AG08395 (cell line): Measurements from ENCODE around the gene CKS1B.
"Not testable (repeated sequence)": the region's sequence is repeated elsewhere in the genome, so short reads cannot be mapped to it uniquely, and the experiment has no call there.

Source experiments
- DNase-seq: peaks from one replicate; pipeline ENCODE4 v3.0.0; 2012; ENCODE audit warnings: mixed read lengths, low spot score

CKS1B gene

GRCh38 chr1:154964359-154964758, 10.1 kb upstream of the CKS1B start:
- no peak for DNase-seq

GRCh38 chr1:154966111-154966510, 8.4 kb upstream of the CKS1B start:
- no peak for DNase-seq

DNA sequence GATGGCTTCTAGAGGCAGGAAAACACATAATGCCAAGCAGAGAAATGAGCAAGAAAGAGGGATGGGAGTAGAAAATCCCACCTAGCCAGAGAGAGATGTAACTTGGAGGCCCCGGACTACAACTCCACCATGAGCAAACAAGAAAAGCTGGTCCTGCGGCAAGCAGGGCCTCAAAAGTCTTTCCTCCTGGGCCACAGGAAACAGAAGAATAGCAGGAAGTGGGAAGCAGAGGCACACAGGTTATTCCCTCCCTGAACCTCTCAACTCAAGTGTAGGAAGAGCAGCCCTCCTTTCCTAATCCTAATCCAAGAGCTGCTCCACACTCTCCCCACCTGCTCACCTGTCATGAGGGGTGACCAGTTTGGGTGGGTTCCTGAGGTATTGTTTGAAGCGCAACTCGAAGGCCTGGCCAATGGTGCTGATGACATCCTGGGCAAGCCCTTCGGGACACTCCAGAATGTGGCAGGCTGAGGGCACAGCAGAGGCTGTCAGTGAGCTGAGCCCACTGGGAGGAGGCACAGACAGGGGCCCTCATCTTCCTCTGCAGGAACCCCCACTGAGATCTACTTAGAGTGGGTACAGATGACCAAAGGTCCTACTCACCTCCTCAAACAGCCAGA, 7.0 kb upstream of the CKS1B start:
- no peak for DNase-seq

DNA sequence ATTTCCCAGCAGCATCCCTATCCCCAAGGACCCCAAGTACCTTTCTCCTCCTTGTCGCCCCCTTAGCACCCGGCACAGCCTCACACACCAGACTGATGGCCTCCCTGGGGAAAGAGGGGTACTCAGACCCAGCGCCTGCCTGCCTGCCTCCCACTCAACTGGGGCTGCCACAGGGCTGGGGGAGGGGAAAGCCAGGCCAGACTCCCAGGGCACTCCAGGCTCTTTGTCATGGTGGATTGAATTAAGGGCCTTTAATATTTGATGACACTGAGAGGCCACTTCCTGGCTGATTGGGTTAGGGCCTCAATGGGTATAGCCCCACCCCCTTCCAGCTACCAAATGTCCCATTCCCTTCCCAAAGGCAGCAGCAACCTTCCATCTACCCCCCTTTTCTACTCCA, 5.8 kb upstream of the CKS1B start:
- no peak for DNase-seq

DNA sequence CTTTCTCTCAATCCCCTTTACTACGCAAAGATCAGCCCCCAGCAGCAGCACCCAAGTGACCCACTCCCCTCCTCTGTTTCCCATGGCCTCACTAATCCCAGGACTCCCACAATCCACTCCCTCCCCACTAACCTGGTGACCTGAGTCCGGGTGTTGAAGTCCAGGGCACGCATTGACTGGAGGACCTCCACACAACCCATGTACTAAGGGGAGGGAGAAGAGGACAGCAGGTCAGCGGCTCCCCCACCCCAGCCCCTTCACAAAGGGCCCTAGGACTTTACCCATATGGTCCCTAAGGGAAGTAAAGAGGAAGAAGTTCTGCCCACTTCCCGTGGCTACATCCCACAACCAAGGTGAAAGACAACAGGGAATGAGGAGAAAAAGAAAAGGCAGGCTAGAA, 5.2 kb upstream of the CKS1B start:
- no peak for DNase-seq

GRCh38 chr1:154969860-154970452, 4.5 kb upstream of the CKS1B start:
- no peak for DNase-seq

- peak; percentile 96 for DNase-seq
Measured at GRCh38 chr1:154970631-154971340, 3.7 kb upstream of the CKS1B start, which contains the start of gene SHC1. Gene SHC1 (minus strand): TSS chr1:154970747. CDS start chr1:154970526, 221 bp downstream.

DNA sequence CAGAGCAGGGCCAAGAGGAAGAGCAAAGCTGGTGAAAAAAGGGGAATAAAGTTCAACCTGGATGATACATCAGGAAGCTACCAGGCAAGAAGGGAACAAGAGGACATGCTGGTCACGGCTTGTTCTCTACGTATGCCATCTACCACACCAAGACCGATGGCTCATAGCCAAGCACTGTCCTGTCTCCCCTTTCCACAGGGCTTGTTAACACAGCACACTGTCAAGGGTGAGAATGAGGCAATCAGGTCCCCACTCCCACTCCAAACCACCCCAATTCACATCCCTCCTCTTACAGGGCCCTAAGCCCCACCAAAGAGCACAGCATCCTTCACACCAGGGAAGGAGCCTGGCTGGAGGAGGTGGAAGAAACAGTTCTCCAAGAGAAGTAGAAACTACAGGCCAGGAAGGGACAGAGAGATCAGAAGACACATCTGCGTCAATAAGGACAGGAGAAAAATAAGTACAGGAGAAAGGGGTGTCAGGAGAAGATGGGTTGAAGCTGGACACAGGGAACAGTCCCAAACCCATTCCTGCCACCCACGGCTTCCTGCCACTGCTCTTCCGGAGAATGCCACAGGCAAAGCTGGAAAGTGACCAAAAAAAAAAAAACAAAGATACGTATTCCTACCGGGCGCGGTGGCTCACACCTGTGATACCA, 3.0 kb upstream of the CKS1B start:
- no peak for DNase-seq

DNA sequence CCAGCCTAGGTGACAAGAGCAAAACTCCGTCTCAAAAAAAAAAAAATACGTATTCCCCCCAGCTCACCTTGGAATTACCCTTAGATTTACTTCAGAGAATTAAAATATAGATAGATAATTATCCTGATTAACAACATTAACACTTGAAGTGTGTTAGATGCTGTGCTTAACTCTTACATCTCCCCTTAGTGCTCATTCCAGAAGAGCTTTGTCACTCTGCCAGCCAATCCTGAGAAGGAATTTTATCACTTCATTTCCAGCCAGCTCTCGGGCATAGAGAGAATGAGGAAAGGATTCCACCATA, 2.3 kb upstream of the CKS1B start:
- DNase-seq = no peak

DNA sequence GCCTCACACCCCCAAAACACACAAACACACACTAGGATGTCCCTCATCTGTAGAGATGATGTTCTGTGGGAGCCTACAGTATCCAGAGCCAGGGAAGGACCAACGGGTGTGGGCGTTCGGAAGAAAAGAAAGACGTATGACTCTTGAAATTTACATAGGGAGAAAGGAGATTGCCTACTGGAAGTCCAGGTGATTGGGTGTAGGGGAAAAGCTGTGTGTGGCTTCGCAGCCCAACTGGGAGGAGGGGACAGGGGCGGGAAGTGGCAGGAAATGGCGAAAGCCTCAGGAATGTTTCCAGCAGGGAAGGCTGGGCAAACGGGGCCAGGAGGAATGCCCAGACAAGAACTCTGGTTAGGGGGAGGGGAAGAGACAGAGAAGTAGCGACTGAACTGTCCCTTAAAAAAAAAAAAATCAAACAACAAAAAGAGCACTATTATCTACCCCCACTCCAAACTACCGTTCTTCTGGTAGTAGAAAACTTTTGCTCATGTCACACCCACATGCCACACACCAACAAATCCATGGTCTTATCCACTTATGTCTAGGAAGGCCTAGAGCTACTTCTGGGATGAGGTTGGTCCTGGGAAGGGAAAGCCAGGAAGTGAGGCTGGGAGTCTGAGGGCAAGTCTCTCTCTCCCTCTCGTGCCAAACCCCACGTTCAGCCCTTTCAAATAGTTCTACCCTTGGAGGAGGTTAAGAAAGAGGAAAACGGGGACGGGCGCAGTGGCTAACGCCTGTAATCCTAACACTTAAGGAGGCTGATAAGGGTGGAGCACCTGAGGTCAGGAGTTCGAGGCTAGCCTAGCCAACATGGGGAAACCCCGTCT, 1.8 kb upstream of the CKS1B start:
- peak; percentile 87 for DNase-seq

GRCh38 chr1:154973344-154974101, 958 bp upstream of the CKS1B start:
- DNase-seq = peak; percentile 87

GRCh38 chr1:154974808-154975408, 427 bp downstream of the CKS1B start:
- DNase-seq = peak; percentile 92

- DNase-seq = no peak
Measured at GRCh38 chr1:154975409-154976059, 1.1 kb downstream of the CKS1B start.

GRCh38 chr1:154977762-154978161, 3.3 kb downstream of the CKS1B start:
- DNase-seq = not testable (repeated sequence)

DNA sequence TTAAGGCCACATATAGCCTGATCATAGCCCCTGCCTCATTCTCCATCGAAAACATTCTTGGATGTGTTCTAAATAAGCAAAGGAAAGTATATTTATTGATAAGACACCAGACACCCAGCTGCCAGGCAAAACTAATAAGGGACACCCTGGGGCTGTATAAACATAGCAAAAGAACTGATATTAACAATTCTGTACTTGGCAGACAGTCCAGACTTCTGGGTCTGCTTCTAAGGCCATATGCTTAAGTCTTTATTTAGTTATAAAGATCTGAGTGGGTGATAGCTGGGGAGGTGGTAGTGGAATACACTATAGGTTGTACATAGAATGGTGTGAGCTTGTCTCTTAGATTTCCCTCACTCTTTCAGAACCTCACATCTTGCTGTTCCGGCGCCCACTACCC, 3.9 kb downstream of the CKS1B start:
- DNase-seq = no peak

- no peak for DNase-seq
Measured at GRCh38 chr1:154982341-154982740, 7.9 kb downstream of the CKS1B start.

DNA sequence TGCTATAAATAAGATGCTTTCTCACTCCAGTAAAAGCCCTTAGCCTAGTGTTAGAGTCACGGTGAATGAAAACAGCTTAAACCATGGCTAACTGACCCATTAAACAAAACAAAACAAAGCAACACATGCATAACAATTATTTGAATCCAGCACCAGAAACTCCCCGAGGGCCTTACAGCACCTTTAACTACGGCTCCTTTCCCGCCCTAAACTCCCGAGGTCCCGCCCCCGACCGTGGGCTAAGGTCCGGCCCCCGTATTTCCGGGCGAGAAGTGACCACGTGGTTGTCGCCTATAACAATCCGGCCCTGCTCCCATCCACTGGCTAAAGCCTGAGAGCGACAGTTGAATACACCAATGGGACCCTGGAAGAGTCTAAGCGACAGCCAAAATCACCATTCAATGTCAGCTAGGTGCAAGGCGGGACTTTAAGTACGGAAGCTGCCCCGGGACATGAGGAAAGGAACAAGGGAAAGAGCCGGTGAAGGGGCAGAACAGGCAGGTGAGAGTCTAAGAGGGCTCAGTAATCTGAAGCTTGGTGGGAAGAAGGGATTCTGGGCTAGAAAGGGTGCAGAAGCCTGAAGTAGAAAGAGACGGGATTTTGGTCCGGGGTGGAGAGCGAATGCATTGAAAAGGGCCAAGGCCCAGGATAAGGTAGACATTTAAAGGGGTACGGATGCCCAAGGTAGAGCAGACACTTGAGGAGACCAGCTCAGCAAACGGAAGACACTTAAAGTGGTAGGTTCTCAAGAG, 8.6 kb downstream of the CKS1B start, which contains the start of gene FLAD1:
Gene FLAD1, plus strand, starts transcription at position 448 of the 752 bp plus-strand sequence. CDS start 351 bp downstream, outside the sequence.
- DNase-seq = peak; percentile 99

- DNase-seq = no peak
Measured at GRCh38 chr1:154983776-154984466, 9.4 kb downstream of the CKS1B start.

- DNase-seq = not testable (repeated sequence)
Measured at GRCh38 chr1:154986736-154987135, 12.3 kb downstream of the CKS1B start.
